Calu3 (cell line): ENCODE results near the gene MON1A. TPM values are rescaled to one million over a fixed set of nuclear protein-coding genes. Genes with fewer than 3 reads are reported as not detected.
A peak's percentile ranks its signal among the peaks of the same experiment; 100 is the strongest.

Experiments
- BruUV-seq: library from RNA; stranded (reverse); fragments of 400-500 nt; replicated peaks from 2 replicates; lab custom pipeline; 2021; lab: Mats Ljungman, UMichigan
- CTCF ChIA-PET: fragments of 300-600 bp; sonication (Branson Sonifier 250); formaldehyde crosslinking; loops from one replicate; lab custom pipeline; 2022; ENCODE audit warnings: antibody characterized with exemption; lab: Charles Lee
- DNase-seq: peaks from one replicate; pipeline ENCODE4 v3.0.0; 2022
- H3K27ac Mint-ChIP-seq: one replicate; pipeline ENCODE4 v1.8.0; 2022; ENCODE audit warnings: mixed read lengths; ENCODE audit not compliant: unreplicated experiment
- H3K27me3 Mint-ChIP-seq: one replicate; pipeline ENCODE4 v1.8.0; 2022; ENCODE audit warnings: mixed read lengths; ENCODE audit not compliant: unreplicated experiment
- H3K36me3 Mint-ChIP-seq: one replicate; pipeline ENCODE4 v1.8.0; 2022; ENCODE audit warnings: mild to moderate bottlenecking, moderate library complexity, mixed read lengths; ENCODE audit not compliant: insufficient read depth, unreplicated experiment
- H3K4me1 Mint-ChIP-seq: one replicate; pipeline ENCODE4 v1.8.0; 2022; ENCODE audit warnings: mild to moderate bottlenecking, low read depth, mixed read lengths; ENCODE audit not compliant: unreplicated experiment
- H3K4me3 Mint-ChIP-seq: one replicate; pipeline ENCODE4 v1.8.0; 2022; ENCODE audit warnings: mild to moderate bottlenecking, low read depth, moderate library complexity, mixed read lengths; ENCODE audit not compliant: unreplicated experiment
- H3K9me3 Mint-ChIP-seq: one replicate; pipeline ENCODE4 v1.8.0; 2022; ENCODE audit warnings: low read depth, mixed read lengths; ENCODE audit not compliant: unreplicated experiment
- CTCF ChIP-seq: fragments of 200-600 bp; IDR thresholded peaks from one replicate; pipeline ENCODE4 v1.8.0; 2022; ENCODE audit warnings: antibody characterized with exemption; ENCODE audit not compliant: unreplicated experiment
- intact Hi-C: fragments of 100-400 bp; cut with micrococcal nuclease; formaldehyde crosslinking; loops from one replicate; pipeline ENCODE4 v1.10.0; 2022; ENCODE audit not compliant: unreplicated experiment
- total RNA-seq: library from RNA; stranded (reverse); gene quantifications from 2 replicates; pipeline ENCODE4 v1.2.3, GENCODE V29; 2022

Gene MON1A
- total RNA-seq, 1 experiment from 2014 or later = 8.4 TPM

GRCh38 chr3:49903451-49904424 lies 25.9 kb downstream of the MON1A start, which contains the start of gene MST1R:
Gene MST1R (minus strand): TSS chr3:49903873. CDS start chr3:49903609, 264 bp downstream.
- no peaks in the 10 kb centered on the region for H3K9me3 Mint-ChIP-seq
- peak within 1 kb of the TSS; percentile 81 for H3K27ac Mint-ChIP-seq
- H3K27me3 Mint-ChIP-seq = no peaks in the 10 kb centered on the region
- BruUV-seq = TSS peak; percentile 78
- peak; percentile 98 for DNase-seq
- intact Hi-C loops = no loop called here
- no peak for TF ChIP-seq CTCF
- H3K4me3 Mint-ChIP-seq = peak within 1 kb of the TSS; percentile 87
- peaks cover 24% of the 10 kb centered on the region for H3K4me1 Mint-ChIP-seq
- H3K36me3 Mint-ChIP-seq = peaks cover 67% of the 10 kb centered on the region
- CTCF ChIA-PET = interaction anchor here (1.0 kb wide), 1 partner anchor 101 kb away, joined by 3 read pairs; the partner anchor contains the start of gene INKA1

- peaks cover 24% of the 10 kb centered on the region for H3K4me1 Mint-ChIP-seq
- intact Hi-C loops = no loop called here
- no TSS peak for BruUV-seq
- peak overlapping the region; percentile 81 for H3K27ac Mint-ChIP-seq
- H3K9me3 Mint-ChIP-seq = no peaks in the 10 kb centered on the region
- no peak for TF ChIP-seq CTCF
- DNase-seq = no peak
- peak overlapping the region; percentile 87 for H3K4me3 Mint-ChIP-seq
- H3K36me3 Mint-ChIP-seq = peaks cover 67% of the 10 kb centered on the region
- no peaks in the 10 kb centered on the region for H3K27me3 Mint-ChIP-seq
- CTCF ChIA-PET = interaction anchor here (0.7 to 3.0 kb wide), 2 partner anchors 27 to 169 kb away, joined by 3 to 15 read pairs; partner anchors contain the start of gene MON1A
Observed at GRCh38 chr3:49902511-49903345, 26.9 kb downstream of the MON1A start.

- no peak for TF ChIP-seq CTCF
- TSS peak; percentile 8 for BruUV-seq
- Mint-ChIP-seq H3K27ac (peak overlapping the region; percentile 96), H3K27me3 (no peaks in the 10 kb centered on the region), H3K4me3 (peak overlapping the region; percentile 87), H3K36me3 (peaks cover 69% of the 10 kb centered on the region), H3K9me3 (no peaks in the 10 kb centered on the region), H3K4me1 (peaks cover 13% of the 10 kb centered on the region)
- CTCF ChIA-PET = interaction anchor here (0.6 to 3.0 kb wide), 5 partner anchors 28 to 115 kb away, joined by 3 to 15 read pairs (median 4); partner anchors contain the start of genes INKA1, IP6K1 and MON1A
- intact Hi-C loops = loop anchor here (2.0 kb wide), 1 partner anchor 45 kb away; the partner anchor contains the start of gene TRAIP
- no peak for DNase-seq
Observed at GRCh38 chr3:49901366-49902339, 28.0 kb downstream of the MON1A start.
